MM.1S (cell line): ENCODE data around the gene ZG16B.

ENCODE experiments used
- DNase-seq: peaks from one replicate; pipeline ENCODE4 v3.0.0-alpha.2; 2015
- H2AFZ ChIP-seq: fragments of 300-600 bp; sonication (generic); 2 replicates; pipeline ENCODE4 v1.6.0; 2016; ENCODE audit warnings: antibody characterized with exemption, low read length
- H3F3A ChIP-seq: fragments of 300-600 bp; sonication (generic); 2 replicates; pipeline ENCODE4 v1.6.1; 2016; ENCODE audit warnings: mild to moderate bottlenecking, antibody characterized with exemption, low read length, moderate library complexity, mixed read lengths; ENCODE audit not compliant: insufficient read depth
- H3K27ac ChIP-seq: fragments of 300-600 bp; sonication (generic); 2 replicates; pipeline ENCODE4 v1.5.1; 2016; ENCODE audit warnings: mild to moderate bottlenecking, low read length
- H3K27me3 ChIP-seq: fragments of 300-600 bp; sonication (generic); replicated peaks from 2 replicates; pipeline ENCODE4 v1.6.0; 2016; ENCODE audit warnings: low read length; ENCODE audit not compliant: insufficient read depth
- H3K36me3 ChIP-seq: fragments of 300-600 bp; sonication (generic); replicated peaks from 2 replicates; pipeline ENCODE4 v1.6.1; 2016; ENCODE audit warnings: mild to moderate bottlenecking, low read length, mixed read lengths; ENCODE audit not compliant: insufficient read depth
- H3K4me1 ChIP-seq: fragments of 300-600 bp; sonication (generic); 2 replicates; pipeline ENCODE4 v1.6.1; 2016; ENCODE audit warnings: low read length, mixed read lengths
- H3K4me2 ChIP-seq: fragments of 300-600 bp; sonication (generic); 2 replicates; pipeline ENCODE4 v1.6.0; 2016; ENCODE audit warnings: low read depth, low read length
- H3K4me3 ChIP-seq: fragments of 300-600 bp; sonication (generic); 2 replicates; pipeline ENCODE4 v1.5.1; 2016; ENCODE audit warnings: low read length, mixed read lengths
- H3K79me2 ChIP-seq: fragments of 300-600 bp; sonication (generic); 2 replicates; pipeline ENCODE4 v1.6.1; 2016; ENCODE audit warnings: mixed run types, low read length, mixed read lengths
- H3K9ac ChIP-seq: fragments of 300-600 bp; sonication (generic); 2 replicates; pipeline ENCODE4 v1.6.1; 2016; ENCODE audit warnings: low read length, mixed read lengths
- H3K9me2 ChIP-seq: fragments of 300-600 bp; sonication (generic); replicated peaks from 2 replicates; pipeline ENCODE4 v1.6.1; 2016; ENCODE audit warnings: mild to moderate bottlenecking, low read length, mixed read lengths; ENCODE audit not compliant: insufficient read depth
- H3K9me3 ChIP-seq: fragments of 300-600 bp; sonication (generic); replicated peaks from 2 replicates; pipeline ENCODE4 v1.6.1; 2016; ENCODE audit warnings: mild to moderate bottlenecking, low read length, mixed read lengths; ENCODE audit not compliant: insufficient read depth
- H4K20me1 ChIP-seq: fragments of 300-600 bp; sonication (generic); 2 replicates; pipeline ENCODE4 v1.6.1; 2016; ENCODE audit warnings: mild to moderate bottlenecking, low read length, moderate library complexity, mixed read lengths; ENCODE audit not compliant: insufficient read depth
- EZH2 ChIP-seq: fragments of 300-600 bp; sonication (generic); optimal IDR thresholded peaks from 2 replicates; pipeline ENCODE3; 2017; ENCODE audit warnings: low read depth, mild to moderate bottlenecking, antibody characterized with exemption, low read length, mixed read lengths
- EZH2phosphoT487 ChIP-seq: fragments of 300-600 bp; sonication (generic); IDR thresholded peaks from 2 replicates; pipeline ENCODE4 v1.6.1; 2018; ENCODE audit warnings: antibody characterized with exemption, low read length
- TF ChIP-seq, protein P1 (sequence below): fragments of 300-600 bp; sonication (generic); IDR thresholded peaks from 2 replicates; pipeline ENCODE4 v1.5.1; 2016; ENCODE audit warnings: antibody characterized with exemption, low read length, mixed read lengths

The ZG16B gene

GRCh38 chr16:2810651-2811050, 19.5 kb upstream of the ZG16B start:
- Histone ChIP-seq H3K9me2 (no peaks in the 10 kb centered on the region), H3K27me3 (peaks cover 94% of the 10 kb centered on the region), H3K79me2 (no peaks in the 10 kb centered on the region), H3F3A (no peaks in the 10 kb centered on the region), H3K9me3 (no peaks in the 10 kb centered on the region), H3K9ac (no peak overlapping the region), H3K4me2 (no peak overlapping the region), H2AFZ (no peak overlapping the region), H3K4me3 (no peak overlapping the region), H3K27ac (no peak overlapping the region), H4K20me1 (no peaks in the 10 kb centered on the region), H3K36me3 (no peaks in the 10 kb centered on the region), H3K4me1 (no peaks in the 10 kb centered on the region)
- TF ChIP-seq, protein P1, sequence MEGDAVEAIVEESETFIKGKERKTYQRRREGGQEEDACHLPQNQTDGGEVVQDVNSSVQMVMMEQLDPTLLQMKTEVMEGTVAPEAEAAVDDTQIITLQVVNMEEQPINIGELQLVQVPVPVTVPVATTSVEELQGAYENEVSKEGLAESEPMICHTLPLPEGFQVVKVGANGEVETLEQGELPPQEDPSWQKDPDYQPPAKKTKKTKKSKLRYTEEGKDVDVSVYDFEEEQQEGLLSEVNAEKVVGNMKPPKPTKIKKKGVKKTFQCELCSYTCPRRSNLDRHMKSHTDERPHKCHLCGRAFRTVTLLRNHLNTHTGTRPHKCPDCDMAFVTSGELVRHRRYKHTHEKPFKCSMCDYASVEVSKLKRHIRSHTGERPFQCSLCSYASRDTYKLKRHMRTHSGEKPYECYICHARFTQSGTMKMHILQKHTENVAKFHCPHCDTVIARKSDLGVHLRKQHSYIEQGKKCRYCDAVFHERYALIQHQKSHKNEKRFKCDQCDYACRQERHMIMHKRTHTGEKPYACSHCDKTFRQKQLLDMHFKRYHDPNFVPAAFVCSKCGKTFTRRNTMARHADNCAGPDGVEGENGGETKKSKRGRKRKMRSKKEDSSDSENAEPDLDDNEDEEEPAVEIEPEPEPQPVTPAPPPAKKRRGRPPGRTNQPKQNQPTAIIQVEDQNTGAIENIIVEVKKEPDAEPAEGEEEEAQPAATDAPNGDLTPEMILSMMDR, result no peak
- TF ChIP-seq EZH2 (no peak), EZH2phosphoT487 (no peak)
- no peak for DNase-seq

GRCh38 chr16:2811703-2812471, 18.2 kb upstream of the ZG16B start:
- H3K27me3 ChIP-seq, result peaks cover 93% of the 10 kb centered on the region
- no peaks in the 10 kb centered on the region for H3K36me3 ChIP-seq
- no peaks in the 10 kb centered on the region for H3K9me3 ChIP-seq
- H2AFZ ChIP-seq, result no peak overlapping the region
- TF ChIP-seq EZH2 (no peak), EZH2phosphoT487 (no peak)
- TF ChIP-seq, protein P1, result no peak
- H3K4me2 ChIP-seq, result no peak overlapping the region
- no peaks in the 10 kb centered on the region for H3K9me2 ChIP-seq
- no peaks in the 10 kb centered on the region for H4K20me1 ChIP-seq
- H3K4me1 ChIP-seq, result no peaks in the 10 kb centered on the region
- no peak overlapping the region for H3K4me3 ChIP-seq
- no peak overlapping the region for H3K27ac ChIP-seq
- no peak overlapping the region for H3K9ac ChIP-seq
- H3K79me2 ChIP-seq, result no peaks in the 10 kb centered on the region
- DNase-seq, result no peak
- no peaks in the 10 kb centered on the region for H3F3A ChIP-seq

DNA sequence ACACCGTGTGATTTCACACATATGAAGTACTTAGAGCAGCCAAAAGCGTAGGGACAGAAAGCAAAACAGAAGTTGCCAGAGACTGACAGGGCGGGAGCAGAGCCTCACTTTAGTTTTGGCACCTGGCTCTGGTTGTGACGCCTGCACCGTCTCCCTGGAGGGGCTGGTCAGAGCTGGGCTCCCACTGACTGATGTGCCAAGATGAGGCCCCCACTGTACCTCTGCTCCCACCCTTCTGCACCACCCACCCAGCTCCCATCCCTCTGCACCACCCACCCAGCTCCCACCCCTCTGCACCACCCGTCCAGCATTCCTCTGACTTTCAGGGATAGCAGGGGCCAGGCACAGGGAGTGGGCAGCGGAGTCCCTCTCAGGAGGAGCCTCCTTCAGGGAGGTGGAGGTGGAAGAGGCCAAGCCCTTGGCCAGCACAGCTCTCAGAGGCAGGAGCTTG, 16.3 kb upstream of the ZG16B start:
- H3K4me2 ChIP-seq, result no peak overlapping the region
- no peaks in the 10 kb centered on the region for H4K20me1 ChIP-seq
- no peak for DNase-seq
- H3K27ac ChIP-seq, result no peak overlapping the region
- no peak overlapping the region for H3K9ac ChIP-seq
- no peaks in the 10 kb centered on the region for H3K9me2 ChIP-seq
- H3K4me1 ChIP-seq, result no peaks in the 10 kb centered on the region
- H3F3A ChIP-seq, result no peaks in the 10 kb centered on the region
- H2AFZ ChIP-seq, result no peak overlapping the region
- no peak overlapping the region for H3K4me3 ChIP-seq
- H3K79me2 ChIP-seq, result no peaks in the 10 kb centered on the region
- H3K9me3 ChIP-seq, result no peaks in the 10 kb centered on the region
- TF ChIP-seq EZH2 (no peak), EZH2phosphoT487 (no peak)
- TF ChIP-seq, protein P1, result no peak
- no peaks in the 10 kb centered on the region for H3K36me3 ChIP-seq
- H3K27me3 ChIP-seq, result peaks cover 90% of the 10 kb centered on the region
